ENCODE results near the gene EXOC4. TPM values are rescaled to one million over a fixed set of nuclear protein-coding genes. Genes with fewer than 3 reads are reported as not detected.

EXOC4 gene
- total RNA-seq, 1 donor from 2014 or later: 145 TPM

- peaks cover 3% of the 10 kb centered on the region for H3K9me3 Mint-ChIP-seq (ENCODE audit: low read depth)
- peaks cover 2% of the 10 kb centered on the region for H3K36me3 Mint-ChIP-seq (ENCODE audit: insufficient read depth)
- H3K27me3 Mint-ChIP-seq: no peaks in the 10 kb centered on the region
- DNase-seq (ENCODE audit: low spot score, unreplicated experiment): no peak
- H3K4me1 Mint-ChIP-seq (ENCODE audit: low read depth): peaks cover 18% of the 10 kb centered on the region
- H3K4me3 Mint-ChIP-seq (ENCODE audit: low read depth): no peak overlapping the region
- TF ChIP-seq, protein P1, sequence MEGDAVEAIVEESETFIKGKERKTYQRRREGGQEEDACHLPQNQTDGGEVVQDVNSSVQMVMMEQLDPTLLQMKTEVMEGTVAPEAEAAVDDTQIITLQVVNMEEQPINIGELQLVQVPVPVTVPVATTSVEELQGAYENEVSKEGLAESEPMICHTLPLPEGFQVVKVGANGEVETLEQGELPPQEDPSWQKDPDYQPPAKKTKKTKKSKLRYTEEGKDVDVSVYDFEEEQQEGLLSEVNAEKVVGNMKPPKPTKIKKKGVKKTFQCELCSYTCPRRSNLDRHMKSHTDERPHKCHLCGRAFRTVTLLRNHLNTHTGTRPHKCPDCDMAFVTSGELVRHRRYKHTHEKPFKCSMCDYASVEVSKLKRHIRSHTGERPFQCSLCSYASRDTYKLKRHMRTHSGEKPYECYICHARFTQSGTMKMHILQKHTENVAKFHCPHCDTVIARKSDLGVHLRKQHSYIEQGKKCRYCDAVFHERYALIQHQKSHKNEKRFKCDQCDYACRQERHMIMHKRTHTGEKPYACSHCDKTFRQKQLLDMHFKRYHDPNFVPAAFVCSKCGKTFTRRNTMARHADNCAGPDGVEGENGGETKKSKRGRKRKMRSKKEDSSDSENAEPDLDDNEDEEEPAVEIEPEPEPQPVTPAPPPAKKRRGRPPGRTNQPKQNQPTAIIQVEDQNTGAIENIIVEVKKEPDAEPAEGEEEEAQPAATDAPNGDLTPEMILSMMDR (IDR thresholded peaks at IDR 0.05; ENCODE audit: unreplicated experiment): no peak
- no peak overlapping the region for H3K27ac Mint-ChIP-seq
Measured at GRCh38 chr7:133733401-133733800, 480.5 kb downstream of the EXOC4 start.

DNA sequence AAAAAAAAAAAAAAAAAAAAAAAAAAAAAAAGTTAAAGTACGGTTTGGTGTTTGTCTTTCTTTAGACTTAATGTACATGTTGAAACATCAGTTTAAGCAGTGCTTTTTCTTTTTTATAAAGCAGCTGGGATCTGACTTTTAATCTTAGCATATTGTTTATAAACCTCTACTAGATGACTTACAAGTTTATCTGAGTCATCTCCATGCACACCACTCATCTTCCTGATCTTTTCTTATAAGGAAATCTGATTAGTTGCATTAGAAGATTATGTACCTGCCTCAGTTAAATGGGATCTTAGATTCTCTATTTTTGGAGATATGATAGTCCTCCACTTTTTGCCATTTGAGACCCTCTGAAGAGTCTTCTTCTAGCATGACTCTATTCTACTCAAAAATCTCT is 482.3 kb downstream of the EXOC4 start:
- Mint-ChIP-seq H3K27me3 (no peaks in the 10 kb centered on the region), H3K4me3 (ENCODE audit: low read depth) (no peak overlapping the region), H3K36me3 (ENCODE audit: insufficient read depth) (peaks cover 2% of the 10 kb centered on the region), H3K9me3 (ENCODE audit: low read depth) (peaks cover 3% of the 10 kb centered on the region), H3K27ac (no peak overlapping the region), H3K4me1 (ENCODE audit: low read depth) (peaks cover 3% of the 10 kb centered on the region)
- TF ChIP-seq, protein P1 (IDR thresholded peaks at IDR 0.05; ENCODE audit: unreplicated experiment): no peak
- no peak for DNase-seq (ENCODE audit: low spot score, unreplicated experiment)

DNA sequence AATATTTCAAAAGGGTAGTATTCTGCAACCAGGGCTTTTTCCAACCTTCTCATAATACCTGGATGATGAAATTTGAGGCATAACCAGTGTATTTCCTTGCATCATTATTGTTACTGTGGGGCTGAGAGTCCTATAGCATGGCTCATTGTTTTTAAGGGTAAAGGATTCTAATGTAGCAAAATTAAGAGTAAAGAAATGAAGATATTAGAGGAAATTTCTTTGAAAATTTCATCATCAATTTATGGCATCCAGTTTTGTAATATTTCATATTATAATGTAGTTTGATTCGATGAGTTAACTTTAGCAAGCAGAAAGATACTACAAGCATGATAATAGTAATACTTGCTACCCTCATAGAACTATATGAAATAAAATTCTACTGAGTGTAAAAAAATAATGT is 486.9 kb downstream of the EXOC4 start:
- no peaks in the 10 kb centered on the region for H3K27me3 Mint-ChIP-seq
- no peak overlapping the region for H3K4me3 Mint-ChIP-seq (ENCODE audit: low read depth)
- TF ChIP-seq, protein P1 (IDR thresholded peaks at IDR 0.05; ENCODE audit: unreplicated experiment): no peak
- no peak for DNase-seq (ENCODE audit: low spot score, unreplicated experiment)
- H3K36me3 Mint-ChIP-seq (ENCODE audit: insufficient read depth): no peaks in the 10 kb centered on the region
- no peaks in the 10 kb centered on the region for H3K9me3 Mint-ChIP-seq (ENCODE audit: low read depth)
- peaks cover 9% of the 10 kb centered on the region for H3K4me1 Mint-ChIP-seq (ENCODE audit: low read depth)
- H3K27ac Mint-ChIP-seq: no peak overlapping the region

DNA sequence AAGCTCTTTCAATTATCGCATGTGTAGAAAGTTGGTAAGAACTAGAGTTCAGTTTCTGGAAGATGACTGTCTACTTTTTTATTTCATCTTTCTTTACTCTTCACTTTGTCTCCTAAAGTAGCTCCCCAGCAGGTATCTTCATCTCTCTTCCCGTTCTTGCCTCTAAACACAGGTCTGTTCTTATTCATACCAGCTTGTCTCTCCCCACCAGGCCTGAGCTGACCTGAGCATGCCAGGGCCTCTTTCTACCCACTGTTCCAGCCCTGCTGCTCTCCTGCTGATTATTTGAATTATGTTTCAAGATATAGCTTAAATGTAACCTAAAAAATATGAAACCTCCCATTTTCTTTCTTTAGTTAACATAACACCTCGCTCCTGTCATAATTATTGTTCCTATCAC is 488.2 kb downstream of the EXOC4 start:
- no peak for DNase-seq (ENCODE audit: low spot score, unreplicated experiment)
- TF ChIP-seq, protein P1 (IDR thresholded peaks at IDR 0.05; ENCODE audit: unreplicated experiment): no peak
- Mint-ChIP-seq H3K4me1 (ENCODE audit: low read depth) (peaks cover 7% of the 10 kb centered on the region), H3K4me3 (ENCODE audit: low read depth) (no peak overlapping the region), H3K9me3 (ENCODE audit: low read depth) (no peaks in the 10 kb centered on the region), H3K36me3 (ENCODE audit: insufficient read depth) (no peaks in the 10 kb centered on the region), H3K27me3 (no peaks in the 10 kb centered on the region), H3K27ac (no peak overlapping the region)

DNA sequence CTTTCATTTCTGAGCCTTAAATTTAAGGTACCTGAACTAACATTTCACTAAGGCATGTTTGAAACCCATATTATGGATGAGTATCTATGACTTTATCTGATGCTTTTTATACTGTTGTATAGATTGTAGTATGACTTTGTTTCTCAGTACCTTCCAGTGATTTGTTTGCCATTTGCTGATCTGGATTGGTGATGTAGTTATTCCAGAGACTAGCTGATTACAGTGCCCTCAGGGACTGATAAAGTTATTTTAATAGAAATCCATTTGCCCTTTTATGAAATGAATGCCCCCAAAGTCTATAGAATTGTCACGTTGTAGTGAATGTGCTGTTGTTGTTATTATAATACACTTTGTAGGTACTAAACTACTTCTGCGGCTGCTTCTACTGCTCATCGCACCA is 488.8 kb downstream of the EXOC4 start:
- H3K4me1 Mint-ChIP-seq (ENCODE audit: low read depth): peaks cover 13% of the 10 kb centered on the region
- no peaks in the 10 kb centered on the region for H3K9me3 Mint-ChIP-seq (ENCODE audit: low read depth)
- H3K36me3 Mint-ChIP-seq (ENCODE audit: insufficient read depth): no peaks in the 10 kb centered on the region
- no peaks in the 10 kb centered on the region for H3K27me3 Mint-ChIP-seq
- TF ChIP-seq, protein P1 (IDR thresholded peaks at IDR 0.05; ENCODE audit: unreplicated experiment): no peak
- no peak overlapping the region for H3K27ac Mint-ChIP-seq
- DNase-seq (ENCODE audit: low spot score, unreplicated experiment): no peak
- no peak overlapping the region for H3K4me3 Mint-ChIP-seq (ENCODE audit: low read depth)

Measured in progenitor cell of endocrine pancreas (in vitro differentiated cells).